Calu3 (cell line): ENCODE results near the gene DLL4. TPM values are rescaled to one million over a fixed set of nuclear protein-coding genes. Genes with fewer than 3 reads are reported as not detected.

Experiments
- BruUV-seq: library from RNA; stranded (reverse); fragments of 400-500 nt; replicated peaks from 2 replicates; lab custom pipeline; 2021; lab: Mats Ljungman, UMichigan
- CTCF ChIA-PET: fragments of 300-600 bp; sonication (Branson Sonifier 250); formaldehyde crosslinking; loops from one replicate; lab custom pipeline; 2022; ENCODE audit warnings: antibody characterized with exemption; lab: Charles Lee
- DNase-seq: peaks from one replicate; pipeline ENCODE4 v3.0.0; 2022
- H3K27ac Mint-ChIP-seq: one replicate; pipeline ENCODE4 v1.8.0; 2022; ENCODE audit warnings: mixed read lengths; ENCODE audit not compliant: unreplicated experiment
- H3K27me3 Mint-ChIP-seq: one replicate; pipeline ENCODE4 v1.8.0; 2022; ENCODE audit warnings: mixed read lengths; ENCODE audit not compliant: unreplicated experiment
- H3K36me3 Mint-ChIP-seq: one replicate; pipeline ENCODE4 v1.8.0; 2022; ENCODE audit warnings: mild to moderate bottlenecking, moderate library complexity, mixed read lengths; ENCODE audit not compliant: insufficient read depth, unreplicated experiment
- H3K4me1 Mint-ChIP-seq: one replicate; pipeline ENCODE4 v1.8.0; 2022; ENCODE audit warnings: mild to moderate bottlenecking, low read depth, mixed read lengths; ENCODE audit not compliant: unreplicated experiment
- H3K4me3 Mint-ChIP-seq: one replicate; pipeline ENCODE4 v1.8.0; 2022; ENCODE audit warnings: mild to moderate bottlenecking, low read depth, moderate library complexity, mixed read lengths; ENCODE audit not compliant: unreplicated experiment
- H3K9me3 Mint-ChIP-seq: one replicate; pipeline ENCODE4 v1.8.0; 2022; ENCODE audit warnings: low read depth, mixed read lengths; ENCODE audit not compliant: unreplicated experiment
- intact Hi-C: fragments of 100-400 bp; cut with micrococcal nuclease; formaldehyde crosslinking; loops from one replicate; pipeline ENCODE4 v1.10.0; 2022; ENCODE audit not compliant: unreplicated experiment
- total RNA-seq: library from RNA; stranded (reverse); gene quantifications from 2 replicates; pipeline ENCODE4 v1.2.3, GENCODE V29; 2022
- TF ChIP-seq, protein P1 (sequence below): fragments of 200-600 bp; IDR thresholded peaks from one replicate; pipeline ENCODE4 v1.8.0; 2022; ENCODE audit warnings: antibody characterized with exemption; ENCODE audit not compliant: unreplicated experiment

Gene DLL4
- total RNA-seq, 1 experiment from 2014 or later, result not detected

DNA sequence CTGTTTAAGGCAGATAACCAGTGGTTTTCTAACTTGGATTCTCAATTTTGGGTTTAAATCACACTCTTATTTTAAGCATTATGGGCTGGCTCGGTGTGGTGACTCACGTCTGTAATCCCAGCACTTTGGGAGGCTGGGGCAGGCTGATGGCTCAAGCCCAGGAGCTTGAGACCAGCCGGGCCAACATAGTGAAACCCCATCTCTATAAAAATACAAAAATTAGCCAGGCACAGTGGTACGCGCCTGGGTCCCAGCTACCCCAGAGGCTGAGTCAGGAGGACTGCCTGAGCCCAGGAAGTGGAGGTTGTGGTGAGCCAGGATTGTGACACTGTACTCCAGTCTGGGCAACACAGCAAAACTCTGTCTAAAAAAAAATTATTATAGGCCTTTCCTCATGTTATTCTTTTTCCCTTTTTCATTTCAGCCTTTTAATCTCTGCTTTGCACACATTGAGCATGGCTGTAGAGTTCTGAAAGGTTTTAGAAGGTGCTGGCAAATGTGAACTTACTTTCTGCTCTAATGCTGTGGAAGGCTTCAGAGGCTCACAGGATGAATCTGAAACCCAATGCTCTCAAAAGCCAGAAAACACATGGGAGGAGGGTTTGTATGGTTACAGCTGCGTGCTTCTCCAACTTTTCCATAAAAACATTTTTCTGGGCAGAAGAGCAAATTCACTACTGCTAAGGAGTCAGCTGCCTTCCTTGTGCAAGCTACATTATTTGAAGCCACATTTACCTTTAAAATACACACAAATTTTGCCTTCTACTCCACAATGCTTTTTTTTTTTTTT lies 56.6 kb downstream of the DLL4 start:
- intact Hi-C loops, result no loop called here
- no peaks in the 10 kb centered on the region for H3K4me1 Mint-ChIP-seq
- H3K27ac Mint-ChIP-seq, result no peak overlapping the region
- CTCF ChIA-PET, result no interaction called here
- no peak overlapping the region for H3K4me3 Mint-ChIP-seq
- H3K9me3 Mint-ChIP-seq, result no peaks in the 10 kb centered on the region
- H3K27me3 Mint-ChIP-seq, result no peaks in the 10 kb centered on the region
- TF ChIP-seq, protein P1, sequence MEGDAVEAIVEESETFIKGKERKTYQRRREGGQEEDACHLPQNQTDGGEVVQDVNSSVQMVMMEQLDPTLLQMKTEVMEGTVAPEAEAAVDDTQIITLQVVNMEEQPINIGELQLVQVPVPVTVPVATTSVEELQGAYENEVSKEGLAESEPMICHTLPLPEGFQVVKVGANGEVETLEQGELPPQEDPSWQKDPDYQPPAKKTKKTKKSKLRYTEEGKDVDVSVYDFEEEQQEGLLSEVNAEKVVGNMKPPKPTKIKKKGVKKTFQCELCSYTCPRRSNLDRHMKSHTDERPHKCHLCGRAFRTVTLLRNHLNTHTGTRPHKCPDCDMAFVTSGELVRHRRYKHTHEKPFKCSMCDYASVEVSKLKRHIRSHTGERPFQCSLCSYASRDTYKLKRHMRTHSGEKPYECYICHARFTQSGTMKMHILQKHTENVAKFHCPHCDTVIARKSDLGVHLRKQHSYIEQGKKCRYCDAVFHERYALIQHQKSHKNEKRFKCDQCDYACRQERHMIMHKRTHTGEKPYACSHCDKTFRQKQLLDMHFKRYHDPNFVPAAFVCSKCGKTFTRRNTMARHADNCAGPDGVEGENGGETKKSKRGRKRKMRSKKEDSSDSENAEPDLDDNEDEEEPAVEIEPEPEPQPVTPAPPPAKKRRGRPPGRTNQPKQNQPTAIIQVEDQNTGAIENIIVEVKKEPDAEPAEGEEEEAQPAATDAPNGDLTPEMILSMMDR, result no peak
- BruUV-seq, result no TSS peak
- peaks cover 18% of the 10 kb centered on the region for H3K36me3 Mint-ChIP-seq
- DNase-seq, result no peak

DNA sequence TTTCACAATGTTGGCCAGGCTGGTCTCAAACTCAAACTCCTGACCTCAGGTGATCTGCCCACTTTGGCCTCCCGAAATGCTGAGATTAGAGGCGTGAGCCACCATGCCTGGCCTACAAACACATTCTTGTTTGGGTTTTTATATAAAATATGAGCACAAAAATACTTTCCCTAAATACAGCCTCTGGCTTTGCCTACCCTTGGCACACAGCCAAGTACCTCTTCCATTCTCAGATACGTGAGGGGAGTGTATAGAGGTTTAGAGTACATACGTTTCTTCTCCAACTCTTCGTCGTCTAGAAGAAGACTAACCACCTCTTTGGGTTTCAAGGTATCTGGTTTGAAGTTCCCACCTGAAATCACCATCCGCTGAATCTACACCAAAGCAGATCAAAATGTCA lies 57.7 kb downstream of the DLL4 start:
- no TSS peak for BruUV-seq
- CTCF ChIA-PET, result no interaction called here
- intact Hi-C loops, result no loop called here
- no peak overlapping the region for H3K27ac Mint-ChIP-seq
- TF ChIP-seq, protein P1, result no peak
- peaks cover 21% of the 10 kb centered on the region for H3K36me3 Mint-ChIP-seq
- DNase-seq, result no peak
- no peak overlapping the region for H3K4me3 Mint-ChIP-seq
- H3K27me3 Mint-ChIP-seq, result no peaks in the 10 kb centered on the region
- H3K4me1 Mint-ChIP-seq, result no peaks in the 10 kb centered on the region
- H3K9me3 Mint-ChIP-seq, result no peaks in the 10 kb centered on the region

DNA sequence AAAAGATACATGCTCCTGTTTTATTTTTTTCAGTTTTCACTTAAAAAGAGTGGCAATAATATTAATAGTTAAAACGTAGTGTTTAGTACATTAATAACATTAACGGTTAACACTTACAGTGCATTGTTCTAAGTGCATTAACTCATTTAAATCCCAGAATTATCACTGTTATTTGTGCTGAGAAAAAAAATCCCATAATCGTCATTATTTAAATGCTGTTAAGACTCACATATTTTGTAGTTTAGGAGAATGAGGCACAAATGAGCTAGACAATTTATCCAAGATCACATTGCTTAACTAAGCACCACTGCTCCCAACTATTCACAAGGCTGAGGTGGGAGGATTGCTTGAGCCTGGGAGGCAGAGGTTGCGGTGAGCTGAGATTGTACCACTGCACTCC lies 59.0 kb downstream of the DLL4 start:
- no peak for DNase-seq
- H3K27me3 Mint-ChIP-seq, result no peaks in the 10 kb centered on the region
- no TSS peak for BruUV-seq
- CTCF ChIA-PET, result interaction anchor here (0.7 kb wide), 1 partner anchor 94 kb away, joined by 3 read pairs; no protein-coding TSS in a partner anchor
- H3K9me3 Mint-ChIP-seq, result no peaks in the 10 kb centered on the region
- no peaks in the 10 kb centered on the region for H3K4me1 Mint-ChIP-seq
- H3K4me3 Mint-ChIP-seq, result no peak overlapping the region
- TF ChIP-seq, protein P1, result no peak
- intact Hi-C loops, result no loop called here
- peaks cover 17% of the 10 kb centered on the region for H3K36me3 Mint-ChIP-seq
- no peak overlapping the region for H3K27ac Mint-ChIP-seq

Other genes with a start within 250 kb of the DLL4 start
- gene RAD51, start 234.2 kb upstream of the DLL4 start, total RNA-seq, result 12.8 and 14.5 TPM in 2 replicates
- gene RMDN3, start 174.1 kb upstream of the DLL4 start, total RNA-seq, result 23.5 and 25.5 TPM in 2 replicates
- 5.6 and 11.6 TPM in 2 replicates for gene GCHFR, start 165.3 kb upstream of the DLL4 start, total RNA-seq
- gene C15orf62, start 159.4 kb upstream of the DLL4 start, total RNA-seq, result 0.56 and 0.64 TPM in 2 replicates
- 13.9 and 14.9 TPM in 2 replicates for gene ZFYVE19, start 122.3 kb upstream of the DLL4 start, total RNA-seq
- gene DNAJC17, start 121.9 kb upstream of the DLL4 start, total RNA-seq, result 15.2 and 17.4 TPM in 2 replicates
- 0.51 and 1.7 TPM in 2 replicates for gene PPP1R14D, start 100.6 kb upstream of the DLL4 start, total RNA-seq
- 93.7 and 98.4 TPM in 2 replicates for gene SPINT1, start 85.3 kb upstream of the DLL4 start, total RNA-seq
- gene RHOV, start 55.1 kb upstream of the DLL4 start, total RNA-seq, result 4.2 and 4.9 TPM in 2 replicates
- gene VPS18, start 34.9 kb upstream of the DLL4 start, total RNA-seq, result 14.3 and 16.6 TPM in 2 replicates
- 5.0 and 5.2 TPM in 2 replicates for gene CHAC1, start 24.1 kb downstream of the DLL4 start, total RNA-seq
- gene INO80, start 186.9 kb downstream of the DLL4 start, total RNA-seq, result 15.3 and 16.9 TPM in 2 replicates